H1 (cell line): ENCODE data around the gene CTDP1. TPM values are rescaled to one million over a fixed set of nuclear protein-coding genes. Genes with fewer than 3 reads are reported as not detected.

Source experiments
- CTCF ChIA-PET: fragments of 300-600 bp; sonication (Branson Sonifier 250); formaldehyde crosslinking; loops from one replicate; lab custom pipeline; 2021; ENCODE audit not compliant: partially characterized antibody; lab: Charles Lee
- POLR2A ChIA-PET: fragments of 300-600 bp; sonication (Branson Sonifier 250); formaldehyde crosslinking; loops from one replicate; lab custom pipeline; 2021; ENCODE audit warnings: inconsistent platforms; ENCODE audit not compliant: partially characterized antibody; lab: Charles Lee
- DNase-seq, 2 experiments: peaks; one replicate each; pipeline versions ENCODE4 v3.0.0 to v3.0.0-alpha.2; 2010 to 2022; ENCODE audit warnings: low spot score in 2 of 2, low read depth in 1 of 2, mixed read lengths in 1 of 2
- FAIRE-seq: peaks from 2 replicates; lab custom pipeline; 2011; peaks lifted over from hg19 to GRCh38; lab: Jason Lieb, UNC
- H2AFZ ChIP-seq: 2 replicates; pipeline ENCODE4 v1.8.1; 2012; ENCODE audit warnings: low read length, inconsistent platforms
- H2AK5ac ChIP-seq: 2 replicates; pipeline ENCODE4 v1.6.1; 2013; ENCODE audit warnings: low read depth, low read length
- H2BK120ac ChIP-seq: replicated peaks from 2 replicates; pipeline ENCODE3; 2013; ENCODE audit warnings: low read depth, low read length, inconsistent platforms
- H2BK12ac ChIP-seq: 2 replicates; pipeline ENCODE4 v1.6.1; 2013; ENCODE audit warnings: low read depth, low read length
- H2BK15ac ChIP-seq: 2 replicates; pipeline ENCODE4 v1.6.1; 2013; ENCODE audit warnings: low read length
- H2BK20ac ChIP-seq: 2 replicates; pipeline ENCODE4 v1.6.1; 2013; ENCODE audit warnings: low read length
- H2BK5ac ChIP-seq: 2 replicates; pipeline ENCODE4 v1.6.1; 2013; ENCODE audit warnings: low read depth, low read length
- H3K14ac ChIP-seq: 2 replicates; pipeline ENCODE4 v1.6.1; 2013; ENCODE audit warnings: inconsistent platforms; ENCODE audit not compliant: insufficient read length
- H3K18ac ChIP-seq: 2 replicates; pipeline ENCODE4 v1.6.1; 2013; ENCODE audit warnings: low read length; ENCODE audit errors: extremely low read depth
- H3K23ac ChIP-seq: 2 replicates; pipeline ENCODE4 v1.6.1; 2013; ENCODE audit warnings: inconsistent platforms; ENCODE audit not compliant: insufficient read length
- H3K23me2 ChIP-seq: 2 replicates; pipeline ENCODE4 v1.6.1; 2013; ENCODE audit warnings: low read depth, low read length
- H3K27ac ChIP-seq: 2 replicates; pipeline ENCODE4 v1.6.1; 2011; ENCODE audit warnings: low read depth, low read length, inconsistent platforms
- H3K27me3 ChIP-seq, 4 experiments: replicated peaks in 1 of 4; 1 replicate in 1 of 4; 2 replicates in 3 of 4; pipeline versions ENCODE4 v1.6.1 to v1.8.1; 2011 to 2013; ENCODE audit warnings: low read length in 3 of 4, mild to moderate bottlenecking in 3 of 4, inconsistent platforms in 2 of 4, mixed read lengths in 2 of 4, moderate library complexity in 1 of 4; ENCODE audit not compliant: control insufficient read depth in 3 of 4, insufficient read depth in 3 of 4; ENCODE audit errors: extremely low read depth in 1 of 4
- H3K36me3 ChIP-seq, 4 experiments: 2 replicates each; pipeline versions ENCODE4 v1.6.1 to v1.8.1; 2011 to 2013; ENCODE audit warnings: mild to moderate bottlenecking in 4 of 4, low read length in 3 of 4, moderate library complexity in 2 of 4, control low read depth in 1 of 4, inconsistent platforms in 1 of 4; ENCODE audit not compliant: insufficient read depth in 4 of 4, control insufficient read depth in 2 of 4
- H3K4ac ChIP-seq: replicated peaks from 2 replicates; pipeline ENCODE3; 2013; ENCODE audit warnings: low read length, low read depth, mixed read lengths, inconsistent platforms; ENCODE audit not compliant: insufficient read length
- H3K4me1 ChIP-seq, 4 experiments: replicated peaks in 1 of 4; 1 replicate in 1 of 4; 2 replicates in 3 of 4; pipeline versions ENCODE4 v1.6.1 to v1.8.1; 2011 to 2013; ENCODE audit warnings: low read length in 3 of 4, inconsistent platforms in 2 of 4, mixed read lengths in 1 of 4; ENCODE audit not compliant: insufficient read depth in 4 of 4, control insufficient read depth in 3 of 4
- H3K4me2 ChIP-seq, 2 experiments: 2 replicates each; pipeline versions ENCODE4 v1.6.1 to v1.8.1; 2011 to 2013; ENCODE audit warnings: low read depth in 2 of 2, low read length in 2 of 2, control low read depth in 1 of 2, inconsistent platforms in 1 of 2, mild to moderate bottlenecking in 1 of 2; ENCODE audit not compliant: insufficient read depth in 1 of 2
- H3K4me3 ChIP-seq, 4 experiments: fragments of 200-600, 300-600 bp in 1 of 4; sonication (generic), shearing (Covaris generic), sonication (Bioruptor Twin) in 1 of 4; 2 replicates each; pipeline versions ENCODE4 v1.5.1 to v1.8.1; 2011 to 2016; ENCODE audit warnings: low read length in 4 of 4, low read depth in 3 of 4, control low read depth in 2 of 4, inconsistent platforms in 2 of 4, mild to moderate bottlenecking in 2 of 4, mixed read lengths in 1 of 4, moderate library complexity in 1 of 4; ENCODE audit not compliant: insufficient read depth in 2 of 4; ENCODE audit errors: extremely low read depth in 1 of 4
- H3K56ac ChIP-seq: replicated peaks from 2 replicates; pipeline ENCODE3; 2013; ENCODE audit warnings: low read depth, mild to moderate bottlenecking, mixed read lengths, low read length, inconsistent platforms; ENCODE audit not compliant: insufficient read length
- H3K79me1 ChIP-seq: 2 replicates; pipeline ENCODE4 v1.6.1; 2013; ENCODE audit warnings: low read depth, low read length, control low read depth
- H3K79me2 ChIP-seq, 2 experiments: 2 replicates each; pipeline versions ENCODE4 v1.6.1 to v1.8.1; 2012 to 2013; ENCODE audit warnings: low read length in 2 of 2, mild to moderate bottlenecking in 2 of 2, inconsistent platforms in 1 of 2; ENCODE audit not compliant: insufficient read depth in 2 of 2, control insufficient read depth in 1 of 2
- H3K9ac ChIP-seq, 4 experiments: replicated peaks in 1 of 4; 1 replicate in 1 of 4; 2 replicates in 3 of 4; pipeline versions ENCODE4 v1.6.1 to v1.8.1; 2011 to 2013; ENCODE audit warnings: low read depth in 3 of 4, low read length in 3 of 4, control low read depth in 2 of 4, mild to moderate bottlenecking in 2 of 4, moderate library complexity in 2 of 4, inconsistent platforms in 1 of 4; ENCODE audit errors: extremely low read depth in 1 of 4
- H3K9me3 ChIP-seq, 2 experiments: 2 replicates each; pipeline versions ENCODE4 v1.6.1 to v1.8.1; 2012 to 2013; ENCODE audit warnings: mild to moderate bottlenecking in 2 of 2, moderate library complexity in 2 of 2, control low read depth in 1 of 2, inconsistent platforms in 1 of 2, low read depth in 1 of 2, low read length in 1 of 2, mixed read lengths in 1 of 2; ENCODE audit not compliant: insufficient read depth in 2 of 2
- H4K20me1 ChIP-seq, 2 experiments: replicated peaks in 1 of 2; 2 replicates each; pipeline versions ENCODE3 to v1.8.1; 2011 to 2013; ENCODE audit warnings: inconsistent platforms in 2 of 2, low read length in 2 of 2, mild to moderate bottlenecking in 1 of 2; ENCODE audit not compliant: insufficient read depth in 2 of 2, control insufficient read depth in 1 of 2
- H4K5ac ChIP-seq: 2 replicates; pipeline ENCODE4 v1.6.1; 2013; ENCODE audit warnings: low read length, low read depth, mixed read lengths, inconsistent platforms; ENCODE audit not compliant: insufficient read length
- H4K8ac ChIP-seq: 2 replicates; pipeline ENCODE4 v1.8.0; 2013; ENCODE audit warnings: mild to moderate bottlenecking, moderate library complexity, low read length, inconsistent platforms; ENCODE audit not compliant: insufficient read depth; ENCODE audit errors: extremely low read depth
- H4K91ac ChIP-seq: replicated peaks from 2 replicates; pipeline ENCODE3; 2013; ENCODE audit warnings: low read length, mixed read lengths, inconsistent platforms; ENCODE audit not compliant: insufficient read length
- CTBP2 ChIP-seq: IDR thresholded peaks from 2 replicates; pipeline ENCODE4 v1.7.0; 2011; ENCODE audit warnings: borderline replicate concordance, mild to moderate bottlenecking, moderate library complexity, mixed read lengths, low read length; ENCODE audit not compliant: insufficient read depth, insufficient read length
- HDAC2 ChIP-seq, 2 experiments: fragments of 300-600 bp in 1 of 2; sonication (generic) in 1 of 2; IDR thresholded peaks; 2 replicates each; pipeline ENCODE4 v1.6.1; 2011 to 2012; ENCODE audit warnings: low read depth in 2 of 2, low read length in 2 of 2, mild to moderate bottlenecking in 2 of 2, moderate library complexity in 2 of 2, borderline replicate concordance in 1 of 2, inconsistent platforms in 1 of 2
- KDM5A ChIP-seq: fragments of 200-600 bp; IDR thresholded peaks from 2 replicates; pipeline ENCODE4 v1.7.1; 2012; ENCODE audit warnings: mild to moderate bottlenecking, low read length, inconsistent platforms, mixed read lengths
- NANOG ChIP-seq: IDR thresholded peaks from 2 replicates; pipeline ENCODE4 v1.6.1; 2011; ENCODE audit warnings: low read length, low read depth, mild to moderate bottlenecking, inconsistent platforms; ENCODE audit not compliant: insufficient read depth, poor library complexity, severe bottlenecking
- POLR2A ChIP-seq, 2 experiments: IDR thresholded peaks; 1 replicate in 1 of 2; 2 replicates in 1 of 2; pipeline ENCODE4 v1.6.1; 2011; ENCODE audit warnings: low read depth in 2 of 2, low read length in 2 of 2, mild to moderate bottlenecking in 2 of 2; ENCODE audit errors: control extremely low read depth in 1 of 2
- SIX5 ChIP-seq: IDR thresholded peaks from 2 replicates; pipeline ENCODE4 v1.6.1; 2011; ENCODE audit warnings: mild to moderate bottlenecking, low read depth, low read length
- YY1 ChIP-seq: IDR thresholded peaks from 2 replicates; pipeline ENCODE4 v1.6.1; 2011; ENCODE audit warnings: low read depth, mild to moderate bottlenecking, low read length
- WGBS, 2 experiments: shearing (Covaris generic) in 1 of 2; methylation state at CpG; one replicate each; pipeline versions ENCODE4 v1.1.6 to v1.1.7; 2013 to 2015; ENCODE audit warnings: low lambda C conversion rate in 2 of 2, mixed read lengths in 2 of 2, inconsistent platforms in 1 of 2, low coverage in 1 of 2, missing lambda C conversion rate in 1 of 2; ENCODE audit not compliant: insufficient replicate concordance in 2 of 2, insufficient coverage in 1 of 2, insufficient read length in 1 of 2; ENCODE audit errors: extremely low coverage in 1 of 2, missing lambda C conversion rate in 1 of 2; 5-methylcytosine and 5-hydroxymethylcytosine counted together
- polyA plus RNA-seq, 7 experiments: library from polyadenylated mRNA; depleted of rRNA in 3 of 7; stranded (reverse) in 5 of 7; unstranded in 2 of 7; fragments of >200 nt in 5 of 7; fragments of 200-250 nt in 2 of 7; gene quantifications; 1 replicate in 5 of 7; 2 replicates in 1 of 7; 4 replicates in 1 of 7; pipeline versions ENCODE4 v1.2.1 to v1.2.3, GENCODE V29; 2011 to 2013; ENCODE audit warnings: missing spikeins in 2 of 7, mixed read lengths in 2 of 7
- total RNA-seq: library from RNA; stranded (reverse); fragmentation: NEBNext Ultra II Directional; extraction: Animal tissue kit (Norgen Biotek cat#: 25700); gene quantifications from 2 replicates; pipeline ENCODE4 v1.2.1, GENCODE V29; 2021
- TF ChIP-seq, protein P1 (sequence below): IDR thresholded peaks from 2 replicates; pipeline ENCODE4 v1.6.1; 2011; ENCODE audit warnings: low read length, improper control_type of control experiment
- TF ChIP-seq, protein P2 (sequence below), 3 experiments: IDR thresholded peaks; 1 replicate in 2 of 3; 2 replicates in 1 of 3; pipeline versions ENCODE4 v1.5.1 to v1.6.1; 2011; ENCODE audit warnings: low read length in 3 of 3, mild to moderate bottlenecking in 3 of 3, inconsistent platforms in 2 of 3, low read depth in 1 of 3, moderate library complexity in 1 of 3; ENCODE audit not compliant: insufficient read depth in 1 of 3; ENCODE audit errors: control extremely low read depth in 1 of 3

The CTDP1 gene
- total and polyA plus RNA-seq, 2 of the 8 experiments (the other 6 are each of a cell fraction or from before 2014, with no cell fraction given) = 16.6 to 37.0 TPM

DNA sequence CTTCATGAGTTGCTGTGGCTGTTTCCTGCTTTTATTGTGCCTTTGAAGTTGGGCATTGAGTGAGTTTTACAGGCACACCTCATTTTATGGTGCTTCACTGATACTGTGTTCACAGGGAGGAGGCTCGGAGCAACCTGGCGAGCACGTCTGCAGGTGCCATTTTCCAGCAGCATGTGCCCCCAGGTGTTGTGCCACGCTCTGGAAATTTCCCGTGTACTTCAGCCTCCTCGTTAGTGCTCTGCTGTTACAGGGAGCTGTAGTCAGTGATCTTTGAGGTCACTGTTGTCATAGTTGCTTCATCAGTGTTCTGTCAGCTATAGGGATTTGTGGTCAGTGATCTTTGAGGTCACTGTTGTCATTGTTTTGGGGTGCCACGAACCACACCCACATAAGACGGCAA, 20.1 kb downstream of the CTDP1 start:
- H4K5ac ChIP-seq = no peak overlapping the region
- DNase-seq (no peak), FAIRE-seq (no peak)
- ChIA-PET CTCF (no interaction called here), POLR2A (no interaction called here)
- H3K14ac ChIP-seq = no peak overlapping the region
- no peak overlapping the region for H2BK12ac ChIP-seq
- peaks cover 3 to 40% (median 33%) of the 10 kb centered on the region in 4 experiments; a peak in 7 of 8 replicates for H3K36me3 ChIP-seq
- H4K20me1 ChIP-seq = peaks cover 11 to 13% of the 10 kb centered on the region in 2 experiments
- no peak overlapping the region for H3K4ac ChIP-seq
- H3K27me3 ChIP-seq = no peaks in the 10 kb centered on the region
- H4K91ac ChIP-seq = no peak overlapping the region
- H4K8ac ChIP-seq = no peak overlapping the region
- H3K4me1 ChIP-seq = peaks cover 0 to 2% (median 0%) of the 10 kb centered on the region in 4 experiments; a peak in 1 of 7 replicates
- H3K56ac ChIP-seq = no peak overlapping the region
- no peak overlapping the region for H3K27ac ChIP-seq
- H2BK120ac ChIP-seq = no peak overlapping the region
- peaks cover 0 to 22% of the 10 kb centered on the region in 2 experiments; a peak in 2 of 4 replicates for H3K79me2 ChIP-seq
- H2BK20ac ChIP-seq = no peak overlapping the region
- no peak overlapping the region for H2AK5ac ChIP-seq
- H2BK5ac ChIP-seq = no peak overlapping the region
- H3K9me3 ChIP-seq = no peaks in the 10 kb centered on the region
- H3K79me1 ChIP-seq = peaks cover 8% of the 10 kb centered on the region
- H3K4me2 ChIP-seq = no peak overlapping the region
- H2BK15ac ChIP-seq = no peak overlapping the region
- no peak overlapping the region for H3K18ac ChIP-seq
- no peaks in the 10 kb centered on the region; the same call in 1 of the 2 replicates for H3K23me2 ChIP-seq
- H3K23ac ChIP-seq = no peak overlapping the region
- H3K9ac ChIP-seq = no peak overlapping the region
- WGBS, 2 experiments = 91% methylated on average over 8 of the region's 8 CpGs; no CpG with 5 or more reads in 1 of the 2 experiments
- no peak overlapping the region for H3K4me3 ChIP-seq
- no peak overlapping the region for H2AFZ ChIP-seq
- TF ChIP-seq SIX5 = no peak
- no peak for TF ChIP-seq YY1
- TF ChIP-seq POLR2A (IDR thresholded peaks at IDR 0.05; ENCODE audit: control extremely low read depth in 1 of 2, low read depth in 2 of 2, low read length in 2 of 2) = no peak
- TF ChIP-seq CTBP2 = no peak
- TF ChIP-seq, protein P1, sequence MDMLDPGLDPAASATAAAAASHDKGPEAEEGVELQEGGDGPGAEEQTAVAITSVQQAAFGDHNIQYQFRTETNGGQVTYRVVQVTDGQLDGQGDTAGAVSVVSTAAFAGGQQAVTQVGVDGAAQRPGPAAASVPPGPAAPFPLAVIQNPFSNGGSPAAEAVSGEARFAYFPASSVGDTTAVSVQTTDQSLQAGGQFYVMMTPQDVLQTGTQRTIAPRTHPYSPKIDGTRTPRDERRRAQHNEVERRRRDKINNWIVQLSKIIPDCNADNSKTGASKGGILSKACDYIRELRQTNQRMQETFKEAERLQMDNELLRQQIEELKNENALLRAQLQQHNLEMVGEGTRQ = no peak
- no peak for TF ChIP-seq NANOG
- TF ChIP-seq, protein P2, sequence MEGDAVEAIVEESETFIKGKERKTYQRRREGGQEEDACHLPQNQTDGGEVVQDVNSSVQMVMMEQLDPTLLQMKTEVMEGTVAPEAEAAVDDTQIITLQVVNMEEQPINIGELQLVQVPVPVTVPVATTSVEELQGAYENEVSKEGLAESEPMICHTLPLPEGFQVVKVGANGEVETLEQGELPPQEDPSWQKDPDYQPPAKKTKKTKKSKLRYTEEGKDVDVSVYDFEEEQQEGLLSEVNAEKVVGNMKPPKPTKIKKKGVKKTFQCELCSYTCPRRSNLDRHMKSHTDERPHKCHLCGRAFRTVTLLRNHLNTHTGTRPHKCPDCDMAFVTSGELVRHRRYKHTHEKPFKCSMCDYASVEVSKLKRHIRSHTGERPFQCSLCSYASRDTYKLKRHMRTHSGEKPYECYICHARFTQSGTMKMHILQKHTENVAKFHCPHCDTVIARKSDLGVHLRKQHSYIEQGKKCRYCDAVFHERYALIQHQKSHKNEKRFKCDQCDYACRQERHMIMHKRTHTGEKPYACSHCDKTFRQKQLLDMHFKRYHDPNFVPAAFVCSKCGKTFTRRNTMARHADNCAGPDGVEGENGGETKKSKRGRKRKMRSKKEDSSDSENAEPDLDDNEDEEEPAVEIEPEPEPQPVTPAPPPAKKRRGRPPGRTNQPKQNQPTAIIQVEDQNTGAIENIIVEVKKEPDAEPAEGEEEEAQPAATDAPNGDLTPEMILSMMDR (IDR thresholded peaks at IDR 0.05; ENCODE audit: control extremely low read depth in 1 of 3, insufficient read depth in 1 of 3, low read depth in 1 of 3, low read length in 3 of 3) = no peak
- TF ChIP-seq KDM5A = no peak
- no peak for TF ChIP-seq HDAC2 (IDR thresholded peaks at IDR 0.05; ENCODE audit: borderline replicate concordance in 1 of 2, low read depth in 2 of 2, low read length in 2 of 2)
